CD4-positive, alpha-beta T cell (primary cell): ENCODE measurements around the gene RPL27A. TPM values are rescaled to one million over a fixed set of nuclear protein-coding genes. Genes with fewer than 3 reads are reported as not detected.

Source experiments
- ATAC-seq: fragments of 200-7000 bp; cut with Tn5 transposase; one replicate; pipeline ENCODE4 v1.10.0; 2022; ENCODE audit warnings: mild to moderate bottlenecking; ENCODE audit not compliant: poor library complexity
- CTCF ChIA-PET: fragments of 350-600 bp; sonication (Branson Sonifier 250); formaldehyde crosslinking; loops from one replicate; lab custom pipeline; 2021; ENCODE audit warnings: antibody characterized with exemption, inconsistent platforms; lab: Charles Lee
- POLR2A ChIA-PET: fragments of 350-600 bp; sonication (Branson Sonifier 250); formaldehyde crosslinking; loops from one replicate; lab custom pipeline; 2021; ENCODE audit warnings: antibody characterized with exemption, inconsistent platforms; lab: Charles Lee
- DNase-seq, 14 experiments: peaks; one replicate each; pipeline ENCODE4 v3.0.0-alpha.2; 2013 to 2020; ENCODE audit warnings: mixed read lengths in 2 of 14
- H3K27ac ChIP-seq, 2 donors: one replicate each; pipeline versions ENCODE4 v1.5.1 to v1.7.0; 2013; ENCODE audit warnings: low read length in 2 of 2, low read depth in 1 of 2, mild to moderate bottlenecking in 1 of 2
- H3K27me3 ChIP-seq, 2 experiments: 1 replicate in 1 of 2; 2 replicates in 1 of 2; pipeline versions ENCODE4 v1.6.1 to v1.7.0; 2013; ENCODE audit warnings: low read length in 2 of 2, control low read depth in 1 of 2, mild to moderate bottlenecking in 1 of 2, moderate library complexity in 1 of 2; ENCODE audit not compliant: insufficient read depth in 2 of 2, control insufficient read depth in 1 of 2
- H3K36me3 ChIP-seq: one replicate; pipeline ENCODE4 v1.6.1; 2013; ENCODE audit warnings: low read length, control low read depth; ENCODE audit not compliant: insufficient read depth
- H3K4me1 ChIP-seq: one replicate; pipeline ENCODE4 v1.6.1; 2013; ENCODE audit warnings: low read length, control low read depth; ENCODE audit not compliant: insufficient read depth
- H3K4me3 ChIP-seq: one replicate; pipeline ENCODE4 v1.5.1; 2013; ENCODE audit warnings: mild to moderate bottlenecking, low read length, moderate library complexity
- H3K9me3 ChIP-seq, 2 experiments: 1 replicate in 1 of 2; 2 replicates in 1 of 2; pipeline versions ENCODE4 v1.6.1 to v1.7.0; 2013; ENCODE audit warnings: low read length in 2 of 2, mild to moderate bottlenecking in 2 of 2, control low read depth in 1 of 2, moderate library complexity in 1 of 2; ENCODE audit not compliant: control insufficient read depth in 1 of 2, insufficient read depth in 1 of 2
- H3K27ac Mint-ChIP-seq: one replicate; pipeline ENCODE4 v1.8.0; 2020; ENCODE audit warnings: mixed read lengths
- H3K27me3 Mint-ChIP-seq: one replicate; pipeline ENCODE4 v1.8.0; 2021; ENCODE audit warnings: mixed read lengths
- H3K36me3 Mint-ChIP-seq: one replicate; pipeline ENCODE4 v1.8.0; 2021; ENCODE audit warnings: low read depth, mixed read lengths
- H3K4me1 Mint-ChIP-seq: one replicate; pipeline ENCODE4 v1.8.0; 2021; ENCODE audit warnings: low read depth, mixed read lengths
- H3K4me3 Mint-ChIP-seq: one replicate; pipeline ENCODE4 v1.8.0; 2020; ENCODE audit warnings: mild to moderate bottlenecking, mixed read lengths
- H3K9me3 Mint-ChIP-seq: one replicate; pipeline ENCODE4 v1.8.0; 2020; ENCODE audit warnings: mixed read lengths
- intact Hi-C, 2 experiments: fragments of 100-400 bp; cut with DNase I in 1 of 2; cut with micrococcal nuclease in 1 of 2; formaldehyde crosslinking; loops; one replicate each; pipeline versions ENCODE4 v1.15.1 to v1.9.0; 2023 to 2025; cut with DNase I, micrococcal nuclease
- total RNA-seq, 174 experiments: library from RNA in 2 of 174; stranded (reverse) in 2 of 174; gene quantifications; one replicate each; pipeline ENCODE4 v1.2.3 and lab custom pipeline; 2021 to 2026
- TF ChIP-seq, protein P1 (sequence below): fragments of 200-600 bp; IDR thresholded peaks from one replicate; pipeline ENCODE4 v1.8.0; 2022; ENCODE audit warnings: antibody characterized with exemption, mild to moderate bottlenecking

RPL27A gene
- total RNA-seq, 2 experiments from 2014 or later = 1,667 to 1,721 TPM

DNA sequence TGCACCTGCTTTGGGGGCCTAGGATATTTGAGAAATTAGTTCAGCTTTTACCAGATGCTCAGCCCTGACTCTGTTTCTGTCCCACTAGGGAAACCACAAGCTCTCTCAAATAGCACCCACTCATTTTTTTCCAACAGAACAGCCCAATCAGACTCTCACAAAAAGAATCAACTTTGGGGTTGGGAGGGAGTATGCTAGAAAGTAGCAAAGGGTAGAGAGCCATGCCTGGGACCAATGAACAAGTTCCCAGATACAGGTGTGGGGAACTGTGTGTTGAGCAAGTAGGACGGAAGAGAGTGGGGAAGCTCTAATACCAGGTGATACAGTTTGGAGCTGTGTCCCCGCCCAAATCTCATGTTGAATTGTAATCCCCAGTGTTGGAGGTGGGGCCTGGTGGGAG lies 41.3 kb upstream of the RPL27A start:
- no peaks in the 10 kb centered on the region for H3K4me1 ChIP-seq
- peaks cover 65% of the 10 kb centered on the region for H3K36me3 Mint-ChIP-seq
- DNase-seq (no peak), ATAC-seq (no peak)
- no peaks in the 10 kb centered on the region for H3K27me3 Mint-ChIP-seq
- H3K4me3 Mint-ChIP-seq = no peak overlapping the region
- H3K4me1 Mint-ChIP-seq = no peaks in the 10 kb centered on the region
- H3K36me3 ChIP-seq = peaks cover 67% of the 10 kb centered on the region
- H3K27me3 ChIP-seq = no peaks in the 10 kb centered on the region
- intact Hi-C loops = no loop called here
- H3K9me3 ChIP-seq = peaks cover 0 to 3% of the 10 kb centered on the region in 2 experiments
- no peak overlapping the region for H3K27ac Mint-ChIP-seq
- no peak overlapping the region for H3K4me3 ChIP-seq
- CTCF ChIA-PET = no interaction called here
- TF ChIP-seq, protein P1, sequence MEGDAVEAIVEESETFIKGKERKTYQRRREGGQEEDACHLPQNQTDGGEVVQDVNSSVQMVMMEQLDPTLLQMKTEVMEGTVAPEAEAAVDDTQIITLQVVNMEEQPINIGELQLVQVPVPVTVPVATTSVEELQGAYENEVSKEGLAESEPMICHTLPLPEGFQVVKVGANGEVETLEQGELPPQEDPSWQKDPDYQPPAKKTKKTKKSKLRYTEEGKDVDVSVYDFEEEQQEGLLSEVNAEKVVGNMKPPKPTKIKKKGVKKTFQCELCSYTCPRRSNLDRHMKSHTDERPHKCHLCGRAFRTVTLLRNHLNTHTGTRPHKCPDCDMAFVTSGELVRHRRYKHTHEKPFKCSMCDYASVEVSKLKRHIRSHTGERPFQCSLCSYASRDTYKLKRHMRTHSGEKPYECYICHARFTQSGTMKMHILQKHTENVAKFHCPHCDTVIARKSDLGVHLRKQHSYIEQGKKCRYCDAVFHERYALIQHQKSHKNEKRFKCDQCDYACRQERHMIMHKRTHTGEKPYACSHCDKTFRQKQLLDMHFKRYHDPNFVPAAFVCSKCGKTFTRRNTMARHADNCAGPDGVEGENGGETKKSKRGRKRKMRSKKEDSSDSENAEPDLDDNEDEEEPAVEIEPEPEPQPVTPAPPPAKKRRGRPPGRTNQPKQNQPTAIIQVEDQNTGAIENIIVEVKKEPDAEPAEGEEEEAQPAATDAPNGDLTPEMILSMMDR = no peak
- H3K9me3 Mint-ChIP-seq = peaks cover 5% of the 10 kb centered on the region
- POLR2A ChIA-PET = interaction anchor here (0.6 kb wide), 1 partner anchor 269 kb away, joined by 3 read pairs; no protein-coding TSS in a partner anchor
- H3K27ac ChIP-seq = no peak overlapping the region

DNA sequence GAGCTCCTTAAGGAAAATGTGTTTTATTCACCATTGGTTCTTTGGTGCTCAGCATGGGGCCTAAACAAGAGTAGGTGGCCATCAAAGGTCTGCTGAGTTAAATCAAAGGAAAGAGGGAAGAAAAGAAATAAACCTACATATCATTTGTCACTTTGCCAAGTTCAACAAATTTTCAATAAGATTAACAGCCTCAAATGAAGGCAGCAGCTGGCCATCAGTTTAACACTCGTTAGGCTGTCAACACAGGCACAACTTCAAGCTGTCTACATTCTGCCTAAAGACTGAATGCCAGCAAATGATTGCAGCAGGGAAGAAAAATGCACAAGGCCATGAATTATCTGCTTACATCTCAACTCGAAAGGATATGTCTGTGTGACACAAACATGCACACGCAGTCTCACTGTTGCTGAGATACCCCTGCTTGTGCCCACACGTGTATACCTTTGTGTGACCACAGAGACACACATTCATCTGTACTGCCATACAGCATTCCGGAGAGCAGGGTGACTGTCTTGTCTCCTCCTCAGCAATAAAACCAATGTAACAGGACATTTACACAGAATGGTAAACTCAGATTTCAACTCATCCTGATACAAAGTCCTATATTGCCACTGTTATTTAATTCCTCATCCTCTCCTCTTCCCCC lies 40.3 kb upstream of the RPL27A start:
- H3K27me3 Mint-ChIP-seq = no peaks in the 10 kb centered on the region
- no peak for ATAC-seq
- peaks cover 69% of the 10 kb centered on the region for H3K36me3 ChIP-seq
- intact Hi-C loops = no loop called here
- no peaks in the 10 kb centered on the region for H3K9me3 Mint-ChIP-seq
- no peak overlapping the region for H3K4me3 ChIP-seq
- peaks cover 0 to 3% of the 10 kb centered on the region in 2 experiments for H3K9me3 ChIP-seq
- no peak for DNase-seq
- no peaks in the 10 kb centered on the region for H3K4me1 ChIP-seq
- peaks cover 58% of the 10 kb centered on the region for H3K36me3 Mint-ChIP-seq
- CTCF ChIA-PET = no interaction called here
- no peaks in the 10 kb centered on the region for H3K27me3 ChIP-seq
- H3K4me1 Mint-ChIP-seq = no peaks in the 10 kb centered on the region
- no peak overlapping the region for H3K27ac ChIP-seq
- H3K27ac Mint-ChIP-seq = no peak overlapping the region
- H3K4me3 Mint-ChIP-seq = no peak overlapping the region
- TF ChIP-seq, protein P1 = no peak
- POLR2A ChIA-PET = no interaction called here

DNA sequence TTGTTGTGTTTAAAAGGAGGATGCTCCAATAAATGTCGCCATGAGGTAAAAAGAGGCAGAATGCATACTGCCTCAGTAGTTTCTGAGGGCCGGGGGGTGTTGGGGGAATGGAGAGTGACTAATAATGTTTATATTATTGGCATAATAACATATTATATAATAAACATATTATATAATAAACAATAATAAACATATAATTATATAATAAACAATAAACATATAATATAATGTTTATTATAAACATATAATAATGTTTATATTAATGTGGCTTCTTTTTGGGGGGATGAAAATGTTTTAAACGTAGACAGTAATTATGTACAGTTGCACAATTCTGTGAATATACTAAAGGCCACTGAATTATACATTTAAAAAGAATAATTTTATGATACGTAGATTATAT lies 35.7 kb upstream of the RPL27A start:
- Mint-ChIP-seq H3K36me3 (peaks cover 48% of the 10 kb centered on the region), H3K27me3 (no peaks in the 10 kb centered on the region), H3K4me3 (no peak overlapping the region), H3K27ac (no peak overlapping the region), H3K4me1 (no peaks in the 10 kb centered on the region), H3K9me3 (no peaks in the 10 kb centered on the region)
- Histone ChIP-seq H3K27me3 (no peaks in the 10 kb centered on the region), H3K4me3 (no peak overlapping the region), H3K9me3 (no peaks in the 10 kb centered on the region), H3K27ac (no peak overlapping the region), H3K36me3 (peaks cover 64% of the 10 kb centered on the region), H3K4me1 (no peaks in the 10 kb centered on the region)
- DNase-seq (no peak), ATAC-seq (no peak)
- ChIA-PET CTCF (no interaction called here), POLR2A (no interaction called here)
- TF ChIP-seq, protein P1 = no peak
- intact Hi-C loops = no loop called here
